Measurements from ENCODE around the gene KLC1. TPM values are rescaled to one million over a fixed set of nuclear protein-coding genes. Genes with fewer than 3 reads are reported as not detected.

KLC1 gene
- total RNA-seq, 6 experiments from 2014 or later = 179 to 204 (median 189) TPM

DNA sequence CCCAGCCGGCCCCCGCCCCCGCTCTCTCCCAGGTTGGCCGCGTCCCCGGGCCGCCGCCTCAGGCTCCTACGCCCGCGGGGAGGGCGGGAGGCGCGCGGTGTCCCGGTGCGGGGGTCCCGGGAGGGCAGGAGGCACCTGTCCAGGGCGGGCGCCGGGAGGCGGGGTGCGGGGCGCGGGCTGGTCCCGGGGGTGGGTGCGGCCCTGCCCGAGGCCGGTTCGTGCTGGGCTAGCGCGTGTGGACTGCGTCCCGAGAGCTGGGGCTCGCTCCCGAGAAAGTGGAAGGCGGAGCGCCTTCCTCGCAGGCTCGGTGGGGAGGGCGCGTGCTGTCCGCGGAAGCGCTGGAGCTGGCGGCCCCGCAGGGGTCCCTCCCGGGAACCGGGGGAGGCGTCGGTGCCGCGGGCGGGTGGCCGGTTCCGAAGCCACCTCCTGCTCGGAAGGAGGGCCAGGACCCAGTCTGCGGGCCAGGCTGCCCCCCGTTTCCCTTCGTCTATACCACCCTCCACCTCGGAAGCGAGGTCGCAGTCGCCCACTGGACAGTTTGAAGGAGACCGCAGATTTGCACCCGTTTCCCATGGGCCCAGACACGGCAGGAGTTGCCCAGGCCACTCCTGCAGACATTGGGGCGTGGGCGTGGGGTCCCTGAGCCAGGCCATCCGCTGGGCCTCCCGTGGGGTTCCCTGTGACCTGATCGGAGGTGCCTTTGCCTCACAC lies 87.2 kb downstream of the KLC1 start:
- TF ChIP-seq, protein P1, sequence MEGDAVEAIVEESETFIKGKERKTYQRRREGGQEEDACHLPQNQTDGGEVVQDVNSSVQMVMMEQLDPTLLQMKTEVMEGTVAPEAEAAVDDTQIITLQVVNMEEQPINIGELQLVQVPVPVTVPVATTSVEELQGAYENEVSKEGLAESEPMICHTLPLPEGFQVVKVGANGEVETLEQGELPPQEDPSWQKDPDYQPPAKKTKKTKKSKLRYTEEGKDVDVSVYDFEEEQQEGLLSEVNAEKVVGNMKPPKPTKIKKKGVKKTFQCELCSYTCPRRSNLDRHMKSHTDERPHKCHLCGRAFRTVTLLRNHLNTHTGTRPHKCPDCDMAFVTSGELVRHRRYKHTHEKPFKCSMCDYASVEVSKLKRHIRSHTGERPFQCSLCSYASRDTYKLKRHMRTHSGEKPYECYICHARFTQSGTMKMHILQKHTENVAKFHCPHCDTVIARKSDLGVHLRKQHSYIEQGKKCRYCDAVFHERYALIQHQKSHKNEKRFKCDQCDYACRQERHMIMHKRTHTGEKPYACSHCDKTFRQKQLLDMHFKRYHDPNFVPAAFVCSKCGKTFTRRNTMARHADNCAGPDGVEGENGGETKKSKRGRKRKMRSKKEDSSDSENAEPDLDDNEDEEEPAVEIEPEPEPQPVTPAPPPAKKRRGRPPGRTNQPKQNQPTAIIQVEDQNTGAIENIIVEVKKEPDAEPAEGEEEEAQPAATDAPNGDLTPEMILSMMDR (IDR thresholded peaks at IDR 0.05) = no peak
- DNase-seq = no peak
- Mint-ChIP-seq H3K4me3 (peak overlapping the region; percentile 87), H3K27ac (peak overlapping the region; percentile 48; the same call in 1 of the 2 replicates), H3K36me3 (ENCODE audit: low read depth) (peaks cover 18% of the 10 kb centered on the region), H3K9me3 (peaks cover 4% of the 10 kb centered on the region; the same call in 1 of the 2 replicates), H3K4me1 (ENCODE audit: low read depth) (peaks cover 31% of the 10 kb centered on the region), H3K27me3 (ENCODE audit: insufficient read depth) (peaks cover 22% of the 10 kb centered on the region)

DNA sequence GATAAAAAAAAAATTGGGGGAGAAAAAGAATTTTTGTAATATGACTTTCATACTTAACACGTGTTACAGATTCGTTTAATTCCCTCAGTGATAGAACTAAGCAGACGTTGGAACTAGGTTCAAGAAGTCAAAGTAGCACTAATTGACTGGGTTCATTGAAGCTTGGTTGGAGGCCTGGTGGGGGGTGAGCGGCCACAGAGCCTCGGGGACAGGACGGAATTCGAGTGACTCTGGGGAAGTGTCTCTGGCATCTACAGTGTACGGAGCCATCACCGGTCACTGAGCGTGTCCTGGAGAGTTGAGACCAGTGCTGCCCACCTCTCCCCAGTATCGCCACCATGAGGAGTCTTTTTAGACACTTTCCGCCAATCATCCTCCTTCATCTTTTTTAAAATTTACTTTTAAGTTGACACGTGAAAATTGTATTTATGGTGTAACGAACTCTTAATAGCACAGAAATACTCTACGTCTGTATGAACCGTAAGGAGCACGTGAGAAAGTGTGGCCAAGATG lies 87.9 kb downstream of the KLC1 start:
- TF ChIP-seq, protein P1 (IDR thresholded peaks at IDR 0.05) = 0 out of 2 replicates have a peak, but pooled peaks have one; percentile 11
- Mint-ChIP-seq H3K9me3 (peaks cover 4% of the 10 kb centered on the region; the same call in 1 of the 2 replicates), H3K4me1 (ENCODE audit: low read depth) (peaks cover 38% of the 10 kb centered on the region), H3K4me3 (peak overlapping the region; percentile 87), H3K27me3 (ENCODE audit: insufficient read depth) (peaks cover 22% of the 10 kb centered on the region), H3K36me3 (ENCODE audit: low read depth) (peaks cover 18% of the 10 kb centered on the region), H3K27ac (no peak overlapping the region; the same call in 1 of the 2 replicates)
- no peak for DNase-seq

DNA sequence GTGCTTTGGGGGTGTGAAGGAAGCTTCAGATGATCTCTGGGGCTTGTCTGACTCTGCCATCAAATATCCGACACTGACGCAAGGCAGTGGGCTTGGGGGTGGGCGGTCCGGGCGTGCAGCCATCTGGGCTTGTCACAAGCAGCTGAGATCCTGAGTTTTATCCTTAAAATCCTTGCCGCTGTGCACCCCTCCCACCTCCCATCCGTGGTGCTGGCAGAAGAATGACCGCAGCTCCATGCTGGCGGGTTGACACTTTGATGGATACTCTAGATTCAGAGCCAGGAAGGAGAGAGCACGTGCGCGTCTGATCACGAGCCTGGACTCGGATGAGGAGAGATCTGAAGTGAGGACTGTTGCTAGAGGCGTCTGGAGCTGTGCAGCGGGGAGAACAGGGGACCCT lies 89.6 kb downstream of the KLC1 start:
- H3K27ac Mint-ChIP-seq = no peak overlapping the region
- H3K4me3 Mint-ChIP-seq = no peak overlapping the region
- H3K27me3 Mint-ChIP-seq (ENCODE audit: insufficient read depth) = peaks cover 11% of the 10 kb centered on the region
- peaks cover 31% of the 10 kb centered on the region for H3K4me1 Mint-ChIP-seq (ENCODE audit: low read depth)
- TF ChIP-seq, protein P1 (IDR thresholded peaks at IDR 0.05) = no peak
- peaks cover 4% of the 10 kb centered on the region; the same call in 1 of the 2 replicates for H3K9me3 Mint-ChIP-seq
- H3K36me3 Mint-ChIP-seq (ENCODE audit: low read depth) = peaks cover 13% of the 10 kb centered on the region
- no peak for DNase-seq

DNA sequence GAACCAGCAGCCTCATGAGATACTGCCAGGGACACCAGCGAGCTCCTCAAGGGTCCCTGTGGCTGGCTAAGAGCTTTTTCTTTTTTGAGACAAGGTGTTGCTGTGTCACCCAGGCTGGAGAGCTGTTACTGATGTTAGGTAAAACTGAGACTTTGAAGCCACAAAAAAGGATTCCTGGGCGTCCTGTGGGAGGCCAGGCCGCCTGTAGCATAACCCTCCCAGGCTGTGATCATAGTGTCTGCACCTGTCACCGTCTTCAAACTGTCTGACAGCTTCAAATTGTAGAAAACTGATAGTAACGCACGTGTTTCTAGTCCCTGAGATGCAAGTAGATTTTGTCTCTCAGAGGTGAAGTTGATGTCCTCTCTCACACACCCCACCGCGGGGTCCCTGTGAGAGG lies 90.7 kb downstream of the KLC1 start:
- TF ChIP-seq, protein P1 (IDR thresholded peaks at IDR 0.05) = no peak
- Mint-ChIP-seq H3K4me1 (ENCODE audit: low read depth) (peaks cover 24% of the 10 kb centered on the region), H3K27me3 (ENCODE audit: insufficient read depth) (peaks cover 3% of the 10 kb centered on the region), H3K27ac (no peak overlapping the region), H3K4me3 (no peak overlapping the region), H3K9me3 (peaks cover 4% of the 10 kb centered on the region; the same call in 1 of the 2 replicates), H3K36me3 (ENCODE audit: low read depth) (peaks cover 13% of the 10 kb centered on the region)
- no peak for DNase-seq

DNA sequence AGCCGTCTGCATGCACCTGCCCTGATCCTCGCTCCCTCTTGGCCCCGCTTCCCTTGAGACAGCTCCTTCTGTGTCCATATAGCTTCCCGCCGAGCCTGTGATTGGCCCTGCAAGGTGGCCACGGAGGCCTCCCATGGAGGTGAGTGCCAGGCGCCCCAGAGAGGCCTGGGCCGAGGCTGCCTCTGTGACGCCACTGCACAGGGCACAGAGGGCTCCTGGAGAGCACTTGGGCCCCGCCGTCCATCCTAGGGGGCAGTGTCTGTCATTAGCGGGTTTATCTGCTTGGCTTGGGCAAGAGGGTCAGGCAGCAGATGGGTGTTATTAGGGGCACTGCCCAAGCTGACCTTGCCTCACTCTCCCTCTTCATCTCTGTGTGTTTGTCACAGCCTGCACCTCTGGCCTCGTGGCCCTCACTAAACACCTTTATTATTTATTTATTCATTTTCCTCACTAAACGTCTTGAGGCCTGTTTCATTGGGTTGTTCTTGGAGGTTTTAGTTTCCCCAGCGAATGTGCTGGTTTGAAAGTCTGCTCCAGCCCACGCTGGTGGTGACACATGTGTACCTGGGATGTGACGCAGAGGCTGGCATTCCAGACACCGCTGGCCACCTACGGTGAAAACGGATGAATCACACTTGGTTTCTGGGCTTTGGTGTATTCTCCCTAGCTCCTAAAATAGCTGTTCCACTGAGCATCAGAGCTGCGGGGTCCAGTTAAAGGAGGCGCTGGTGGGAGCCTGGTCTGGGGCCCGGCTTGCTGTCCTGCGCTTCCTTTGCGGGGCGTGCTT lies 92.5 kb downstream of the KLC1 start:
- DNase-seq = no peak
- Mint-ChIP-seq H3K27me3 (ENCODE audit: insufficient read depth) (no peaks in the 10 kb centered on the region; the same call in 1 of the 2 replicates), H3K9me3 (no peaks in the 10 kb centered on the region), H3K36me3 (ENCODE audit: low read depth) (peaks cover 13% of the 10 kb centered on the region), H3K27ac (peak overlapping the region; percentile 5; the same call in 1 of the 2 replicates), H3K4me3 (no peak overlapping the region), H3K4me1 (ENCODE audit: low read depth) (peaks cover 23% of the 10 kb centered on the region)
- TF ChIP-seq, protein P1 (IDR thresholded peaks at IDR 0.05) = peak; percentile 31; the same call in 1 of the 2 replicates

Measured in HFFc6 (cell line).